ENCODE measurements around the gene ZNF304. TPM values are rescaled to one million over a fixed set of nuclear protein-coding genes. Genes with fewer than 3 reads are reported as not detected.

Gene ZNF304
- total and polyA plus RNA-seq, 2 of the 4 experiments (the other 2 are of a cell fraction), result 3.9 to 16.1 TPM

- intact Hi-C loops (cut with micrococcal nuclease), result no loop called here
- H2AK5ac ChIP-seq (ENCODE audit: low read depth, low read length), result no peak overlapping the region
- no peak overlapping the region for H3K27ac ChIP-seq (ENCODE audit: insufficient read depth, low read length)
- H3K56ac ChIP-seq (ENCODE audit: extremely low read depth, insufficient read depth, low read length), result no peak overlapping the region
- no peak overlapping the region for H2BK15ac ChIP-seq (ENCODE audit: low read depth, low read length)
- H4K91ac ChIP-seq (ENCODE audit: insufficient read depth, low read depth, low read length), result no peak overlapping the region
- 0 out of 2 replicates have a peak, but pooled peaks cover 9% of the 10 kb centered on the region for H4K20me1 ChIP-seq (ENCODE audit: insufficient read depth, low read length)
- 0 out of 2 replicates have a peak overlapping the region, but pooled peaks have one; percentile 69 for H3K14ac ChIP-seq (replicated peaks; ENCODE audit: low read depth, low read length)
- H2BK20ac ChIP-seq (ENCODE audit: low read depth, low read length), result no peak overlapping the region
- no peak for TF ChIP-seq CHD1 (IDR thresholded peaks at IDR 0.05; ENCODE audit: low read depth, low read length)
- no peak for TF ChIP-seq CEBPB (IDR thresholded peaks at IDR 0.05; ENCODE audit: low read depth, low read length)
- TF ChIP-seq FOS (IDR thresholded peaks at IDR 0.05; ENCODE audit: low read depth, low read length), result no peak
- TF ChIP-seq MAFK (IDR thresholded peaks at IDR 0.05; ENCODE audit: low read depth, low read length), result no peak
- no peak for TF ChIP-seq RAD21 (IDR thresholded peaks at IDR 0.05; ENCODE audit: low read length)
- no peak for TF ChIP-seq MXI1 (IDR thresholded peaks at IDR 0.05; ENCODE audit: borderline replicate concordance, low read depth, low read length)
- TF ChIP-seq MAZ (IDR thresholded peaks at IDR 0.05; ENCODE audit: borderline replicate concordance, low read depth, low read length), result no peak
- no peak for TF ChIP-seq CTCF (conservative IDR thresholded peaks at IDR 0.05; ENCODE audit: low read depth, low read length)
- no peak for TF ChIP-seq SMC3 (IDR thresholded peaks at IDR 0.05; ENCODE audit: low read depth, low read length)
- no peak for TF ChIP-seq POLR2A (IDR thresholded peaks at IDR 0.05; ENCODE audit: low read depth, low read length)
- no peak for TF ChIP-seq RCOR1 (IDR thresholded peaks at IDR 0.05; ENCODE audit: insufficient replicate concordance, low read length)
- no peak for TF ChIP-seq USF2 (IDR thresholded peaks at IDR 0.05; ENCODE audit: low read depth, low read length)
- no peak for TF ChIP-seq NFE2L2 (IDR thresholded peaks at IDR 0.05; ENCODE audit: low read depth, low read length)
- no peak for TF ChIP-seq RFX5 (IDR thresholded peaks at IDR 0.05; ENCODE audit: low read depth, low read length)
- TF ChIP-seq ELK1 (IDR thresholded peaks at IDR 0.05; ENCODE audit: borderline replicate concordance, low read depth, low read length), result no peak
- no peak for TF ChIP-seq BHLHE40 (IDR thresholded peaks at IDR 0.05; ENCODE audit: low read depth, low read length)
- no peak overlapping the region for H2AK9ac ChIP-seq (replicated peaks; ENCODE audit: low read depth, low read length, poor library complexity)
- no peak overlapping the region for H3K9ac ChIP-seq (ENCODE audit: low read depth, low read length)
- DNase-seq (peak; percentile 55), ATAC-seq (ENCODE audit: low read depth) (no peak)
- H3K27me3 ChIP-seq (ENCODE audit: control insufficient read depth, insufficient read depth, low read length), result no peaks in the 10 kb centered on the region
- no peak overlapping the region; a peak in 1 of 4 replicates for H4K8ac ChIP-seq (ENCODE audit: low read depth in 2 of 2, low read length in 2 of 2)
- H3K9me1 ChIP-seq (ENCODE audit: insufficient read depth, low read length), result peaks cover 11% of the 10 kb centered on the region; the same call in 1 of the 2 replicates
- no peak overlapping the region for H4K5ac ChIP-seq (ENCODE audit: low read depth, low read length)
- H3K36me3 ChIP-seq (ENCODE audit: control insufficient read depth, insufficient read depth, low read length), result 0 out of 2 replicates have a peak, but pooled peaks cover 2% of the 10 kb centered on the region
- H3K23ac ChIP-seq (ENCODE audit: low read depth, low read length), result no peak overlapping the region
- no CpG with 5 or more reads among the region's 3 CpGs for WGBS, 2 experiments (ENCODE audit: extremely low coverage in 2 of 2, insufficient read length in 1 of 2)
- H3K4me1 ChIP-seq (ENCODE audit: control insufficient read depth, insufficient read depth, low read length), result peaks cover 4% of the 10 kb centered on the region; the same call in 1 of the 2 replicates
- H3K79me1 ChIP-seq (ENCODE audit: low read depth in 1 of 2, low read length in 2 of 2), result peaks cover 8 to 24% of the 10 kb centered on the region in 2 experiments; a peak in 3 of 4 replicates
- no TSS peak for BruUV-seq (replicated peaks)
- H3K9me3 ChIP-seq (ENCODE audit: control insufficient read depth, insufficient read depth, low read length), result no peaks in the 10 kb centered on the region
- in situ Hi-C loops (cut with MboI; ENCODE audit: low sequenced_read_pairs), result no loop called here
- H3K4me3 ChIP-seq (ENCODE audit: insufficient read depth, low read depth, low read length), result no peak overlapping the region
- no peak overlapping the region for H3K18ac ChIP-seq (ENCODE audit: low read depth, low read length)
- H2AFZ ChIP-seq (replicated peaks; ENCODE audit: low read length, poor library complexity), result no peak overlapping the region
- CTCF ChIA-PET, result no interaction called here
- POLR2A ChIA-PET (ENCODE audit: unreplicated experiment), result no interaction called here
- no peak overlapping the region for H3K4ac ChIP-seq (ENCODE audit: low read depth, low read length)
- no peak overlapping the region for H3K4me2 ChIP-seq (ENCODE audit: low read depth, low read length)
- H2BK5ac ChIP-seq (ENCODE audit: low read depth, low read length, poor library complexity, severe bottlenecking), result no peak overlapping the region
- dilution Hi-C loops (cut with HindIII; ENCODE audit: low sequenced_read_pairs, unreplicated experiment), result no loop called here
- H2BK120ac ChIP-seq (ENCODE audit: low read depth, low read length), result no peak overlapping the region
Observed at GRCh38 chr19:57348136-57348535, 2.9 kb upstream of the ZNF304 start.

Data from IMR-90 (cell line).